Mesothelial cell of epicardium (in vitro differentiated cells): Measurements from ENCODE around the gene INF2. TPM values are rescaled to one million over a fixed set of nuclear protein-coding genes. Genes with fewer than 3 reads are reported as not detected.

Source experiments
- DNase-seq, 2 experiments: peaks; one replicate each; pipeline ENCODE4 v3.0.0; 2021; ENCODE audit warnings: low spot score in 2 of 2; ENCODE audit not compliant: unreplicated experiment in 2 of 2
- H3K27ac Mint-ChIP-seq: 2 replicates; pipeline ENCODE4 v1.8.0; 2021; ENCODE audit warnings: mixed read lengths
- H3K27me3 Mint-ChIP-seq: 2 replicates; pipeline ENCODE4 v1.8.0; 2021; ENCODE audit warnings: low read depth, mixed read lengths
- H3K36me3 Mint-ChIP-seq: 2 replicates; pipeline ENCODE4 v1.8.0; 2021; ENCODE audit warnings: mixed read lengths
- H3K4me1 Mint-ChIP-seq: 2 replicates; pipeline ENCODE4 v1.8.0; 2021; ENCODE audit warnings: mixed read lengths
- H3K4me3 Mint-ChIP-seq: 2 replicates; pipeline ENCODE4 v1.8.0; 2021; ENCODE audit warnings: mild to moderate bottlenecking, moderate library complexity, mixed read lengths
- H3K9me3 Mint-ChIP-seq: 2 replicates; pipeline ENCODE4 v1.8.0; 2021; ENCODE audit warnings: mixed read lengths
- CTCF ChIP-seq: fragments of 200-600 bp; sonication (generic); IDR thresholded peaks from one replicate; pipeline ENCODE4 v1.5.0; 2021; ENCODE audit warnings: antibody characterized with exemption; ENCODE audit not compliant: unreplicated experiment
- total RNA-seq: library from RNA; stranded (reverse); gene quantifications from 3 replicates; pipeline ENCODE4 v1.2.1, GENCODE V29; 2021

INF2 gene
- total RNA-seq, 1 donor from 2014 or later = 92.8 TPM

- TF ChIP-seq CTCF = no peak
- Mint-ChIP-seq H3K27ac (no peak overlapping the region), H3K9me3 (no peaks in the 10 kb centered on the region)
Measured at GRCh38 chr14:104732931-104733681, 43.7 kb downstream of the INF2 start.

GRCh38 chr14:104734051-104734587, 44.7 kb downstream of the INF2 start:
- Mint-ChIP-seq H3K27me3 (peaks cover 1% of the 10 kb centered on the region), H3K27ac (no peak overlapping the region), H3K4me1 (no peaks in the 10 kb centered on the region), H3K4me3 (no peak overlapping the region), H3K36me3 (no peaks in the 10 kb centered on the region), H3K9me3 (no peaks in the 10 kb centered on the region)
- TF ChIP-seq CTCF = no peak
- no peak for DNase-seq

More at GRCh38 chr14:104732931-104733681, 43.7 kb downstream of the INF2 start:
- peaks cover 1% of the 10 kb centered on the region for H3K27me3 Mint-ChIP-seq
- H3K36me3 Mint-ChIP-seq = no peaks in the 10 kb centered on the region
- no peak overlapping the region for H3K4me3 Mint-ChIP-seq
- H3K4me1 Mint-ChIP-seq = no peaks in the 10 kb centered on the region
- no peak for DNase-seq

GRCh38 chr14:104734601-104734990, 45.2 kb downstream of the INF2 start:
- no peak overlapping the region for H3K4me3 Mint-ChIP-seq
- no peak for TF ChIP-seq CTCF
- DNase-seq = no peak
- no peaks in the 10 kb centered on the region for H3K27me3 Mint-ChIP-seq
- no peaks in the 10 kb centered on the region for H3K4me1 Mint-ChIP-seq
- H3K9me3 Mint-ChIP-seq = no peaks in the 10 kb centered on the region
- no peaks in the 10 kb centered on the region for H3K36me3 Mint-ChIP-seq
- no peak overlapping the region for H3K27ac Mint-ChIP-seq

- Mint-ChIP-seq H3K27ac (no peak overlapping the region), H3K4me1 (no peaks in the 10 kb centered on the region), H3K36me3 (peaks cover 2% of the 10 kb centered on the region), H3K27me3 (no peaks in the 10 kb centered on the region), H3K4me3 (no peak overlapping the region), H3K9me3 (no peaks in the 10 kb centered on the region)
- no peak for TF ChIP-seq CTCF
- no peak for DNase-seq
Measured at GRCh38 chr14:104734991-104735779, 45.8 kb downstream of the INF2 start.

- TF ChIP-seq CTCF = no peak
- Mint-ChIP-seq H3K4me3 (no peak overlapping the region), H3K36me3 (peaks cover 3% of the 10 kb centered on the region), H3K9me3 (no peaks in the 10 kb centered on the region), H3K27ac (no peak overlapping the region), H3K27me3 (no peaks in the 10 kb centered on the region), H3K4me1 (no peaks in the 10 kb centered on the region)
- DNase-seq = no peak
Measured at GRCh38 chr14:104735830-104736642, 46.6 kb downstream of the INF2 start.
